Measurements from ENCODE around the gene FGGY. TPM values are rescaled to one million over a fixed set of nuclear protein-coding genes. Genes with fewer than 3 reads are reported as not detected.
"Not testable (repeated sequence)": the region's sequence is repeated elsewhere in the genome, so short reads cannot be mapped to it uniquely, and the experiment has no call there.

Gene FGGY
- total and polyA plus RNA-seq, 11 donors, result 7.2 to 42.9 (median 32.0) TPM

- no peak overlapping the region for H3K27ac ChIP-seq
These were observed 312.4 kb downstream of the FGGY start for GRCh38 chr1:59609245-59609644.

GRCh38 chr1:59610499-59610898 is 313.6 kb downstream of the FGGY start:
- intact Hi-C loops (cut with DNase I); H3K4me3 ChIP-seq; H3K27me3 ChIP-seq; DNase-seq; H3K27ac ChIP-seq; H3K9me3 ChIP-seq; H3K4me1 ChIP-seq; ATAC-seq: not testable (repeated sequence)
- 97 to 99% (median 97%) methylated on average over 13 of the region's 13 CpGs for WGBS, 4 donors
- H3K36me3 ChIP-seq, result peaks cover 0 to 18% (median 5%) of the 10 kb centered on the region in 9 donors

More at GRCh38 chr1:59609245-59609644, 312.4 kb downstream of the FGGY start:
- H3K4me1 ChIP-seq, result no peaks in the 10 kb centered on the region
- DNase-seq (no peak), ATAC-seq (no peak)
- 93 to 100% (median 98%) methylated on average over 1 of the region's 1 CpG for WGBS, 4 donors
- H3K36me3 ChIP-seq, result peaks cover 0 to 18% (median 5%) of the 10 kb centered on the region in 9 donors
- H3K27me3 ChIP-seq, result no peaks in the 10 kb centered on the region
- TF ChIP-seq POLR2A (IDR thresholded peaks at IDR 0.05), result no peak
- TF ChIP-seq, protein P1, sequence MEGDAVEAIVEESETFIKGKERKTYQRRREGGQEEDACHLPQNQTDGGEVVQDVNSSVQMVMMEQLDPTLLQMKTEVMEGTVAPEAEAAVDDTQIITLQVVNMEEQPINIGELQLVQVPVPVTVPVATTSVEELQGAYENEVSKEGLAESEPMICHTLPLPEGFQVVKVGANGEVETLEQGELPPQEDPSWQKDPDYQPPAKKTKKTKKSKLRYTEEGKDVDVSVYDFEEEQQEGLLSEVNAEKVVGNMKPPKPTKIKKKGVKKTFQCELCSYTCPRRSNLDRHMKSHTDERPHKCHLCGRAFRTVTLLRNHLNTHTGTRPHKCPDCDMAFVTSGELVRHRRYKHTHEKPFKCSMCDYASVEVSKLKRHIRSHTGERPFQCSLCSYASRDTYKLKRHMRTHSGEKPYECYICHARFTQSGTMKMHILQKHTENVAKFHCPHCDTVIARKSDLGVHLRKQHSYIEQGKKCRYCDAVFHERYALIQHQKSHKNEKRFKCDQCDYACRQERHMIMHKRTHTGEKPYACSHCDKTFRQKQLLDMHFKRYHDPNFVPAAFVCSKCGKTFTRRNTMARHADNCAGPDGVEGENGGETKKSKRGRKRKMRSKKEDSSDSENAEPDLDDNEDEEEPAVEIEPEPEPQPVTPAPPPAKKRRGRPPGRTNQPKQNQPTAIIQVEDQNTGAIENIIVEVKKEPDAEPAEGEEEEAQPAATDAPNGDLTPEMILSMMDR (IDR thresholded peaks at IDR 0.05), result no peak
- peaks cover 0 to 5% (median 0%) of the 10 kb centered on the region in 12 donors for H3K9me3 ChIP-seq
- H3K4me3 ChIP-seq, result no peak overlapping the region
- intact Hi-C loops (cut with DNase I), result no loop called here

GRCh38 chr1:59617434-59617833 is 320.5 kb downstream of the FGGY start:
- 89 to 93% (median 91%) methylated on average over 3 of the region's 3 CpGs for WGBS, 4 donors

GRCh38 chr1:59619557-59619956 is 322.7 kb downstream of the FGGY start:
- no peak for DNase-seq
- Histone ChIP-seq H3K27ac (no peak overlapping the region), H3K4me1 (no peaks in the 10 kb centered on the region), H3K4me3 (no peak overlapping the region), H3K27me3 (no peaks in the 10 kb centered on the region), H3K9me3 (peaks cover 0 to 5% (median 0%) of the 10 kb centered on the region in 12 donors), H3K36me3 (no peaks in the 10 kb centered on the region)
- TF ChIP-seq, protein P1 (IDR thresholded peaks at IDR 0.05), result no peak
- no peak for TF ChIP-seq POLR2A (IDR thresholded peaks at IDR 0.05)
- ATAC-seq, result no peak
- intact Hi-C loops (cut with DNase I), result no loop called here
- 93 to 100% (median 99%) methylated on average over 2 of the region's 2 CpGs for whole genome bisulfite sequencing, 4 donors

More at GRCh38 chr1:59617434-59617833, 320.5 kb downstream of the FGGY start:
- Histone ChIP-seq H3K4me1 (no peaks in the 10 kb centered on the region), H3K27ac (no peak overlapping the region), H3K36me3 (no peaks in the 10 kb centered on the region), H3K27me3 (no peaks in the 10 kb centered on the region), H3K4me3 (no peak overlapping the region), H3K9me3 (peaks cover 0 to 5% (median 0%) of the 10 kb centered on the region in 12 donors)
- intact Hi-C loops (cut with DNase I), result no loop called here
- no peak for TF ChIP-seq POLR2A (IDR thresholded peaks at IDR 0.05)
- TF ChIP-seq, protein P1 (IDR thresholded peaks at IDR 0.05), result no peak
- DNase-seq (no peak), ATAC-seq (no peak)

DNA sequence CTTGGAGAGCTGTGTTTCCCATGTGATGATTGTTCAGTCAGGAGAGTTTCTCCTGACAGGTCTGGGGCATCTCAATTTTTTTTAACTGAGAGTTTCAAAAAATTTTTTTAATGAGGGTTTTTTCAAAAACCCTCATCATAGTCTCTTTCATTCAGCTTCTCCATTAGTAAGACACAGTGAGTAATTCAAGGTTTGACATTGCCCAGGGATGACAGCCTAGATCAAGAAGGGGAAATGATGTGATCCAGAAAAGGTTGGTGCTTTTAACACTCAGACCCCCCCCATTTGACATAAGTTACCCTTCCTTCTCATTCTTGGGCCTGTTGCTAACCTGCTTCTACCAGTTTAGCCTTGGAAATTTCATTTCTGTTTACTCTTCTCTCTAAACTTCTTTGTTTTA is 328.5 kb downstream of the FGGY start:
- DNase-seq (no peak), ATAC-seq (no peak)
- TF ChIP-seq, protein P1 (IDR thresholded peaks at IDR 0.05), result no peak
- no peak for TF ChIP-seq POLR2A (IDR thresholded peaks at IDR 0.05)
- Histone ChIP-seq H3K9me3 (no peaks in the 10 kb centered on the region), H3K27me3 (no peaks in the 10 kb centered on the region), H3K27ac (no peak overlapping the region), H3K36me3 (no peaks in the 10 kb centered on the region), H3K4me3 (no peak overlapping the region), H3K4me1 (no peaks in the 10 kb centered on the region)
- intact Hi-C loops (cut with DNase I), result no loop called here
